Fibroblast of skin of right quadriceps (primary cell): ENCODE data around the gene DLG1.
"Not testable (repeated sequence)": the region's sequence is repeated elsewhere in the genome, so short reads cannot be mapped to it uniquely, and the experiment has no call there.

ENCODE experiments used
- DNase-seq: peaks from one replicate; pipeline ENCODE4 v3.0.0-alpha.2; 2013

DLG1 gene

GRCh38 chr3:197205265-197205664 lies 93.1 kb downstream of the DLG1 start:
- no peak for DNase-seq

- no peak for DNase-seq
Observed at GRCh38 chr3:197204736-197205135, 93.7 kb downstream of the DLG1 start.

- DNase-seq = no peak
Observed at GRCh38 chr3:197203714-197204146, 94.7 kb downstream of the DLG1 start.

GRCh38 chr3:197202694-197203093 lies 95.7 kb downstream of the DLG1 start:
- DNase-seq = no peak

GRCh38 chr3:197201791-197202452 lies 96.5 kb downstream of the DLG1 start:
- no peak for DNase-seq

- DNase-seq = not testable (repeated sequence)
Observed at GRCh38 chr3:197200856-197201255, 97.6 kb downstream of the DLG1 start.

- no peak for DNase-seq
Observed at GRCh38 chr3:197197334-197197733, 101.1 kb downstream of the DLG1 start.

GRCh38 chr3:197196192-197196591 lies 102.2 kb downstream of the DLG1 start:
- DNase-seq = no peak

- no peak for DNase-seq
Observed at GRCh38 chr3:197195326-197195725, 103.1 kb downstream of the DLG1 start.

- not testable (repeated sequence) for DNase-seq
Observed at GRCh38 chr3:197193759-197194158, 104.7 kb downstream of the DLG1 start.

GRCh38 chr3:197191897-197192296 lies 106.5 kb downstream of the DLG1 start:
- DNase-seq = no peak

- no peak for DNase-seq
Observed at GRCh38 chr3:197189623-197190022, 108.8 kb downstream of the DLG1 start.

- no peak for DNase-seq
Observed at GRCh38 chr3:197188963-197189362, 109.4 kb downstream of the DLG1 start.

GRCh38 chr3:197186887-197187588 lies 111.4 kb downstream of the DLG1 start:
- DNase-seq = peak; percentile 60

GRCh38 chr3:197183582-197183981 lies 114.8 kb downstream of the DLG1 start:
- DNase-seq = no peak

- peak; percentile 75 for DNase-seq
Observed at GRCh38 chr3:197181741-197182140, 116.7 kb downstream of the DLG1 start.

GRCh38 chr3:197178998-197179397 lies 119.4 kb downstream of the DLG1 start:
- DNase-seq = no peak

- DNase-seq = no peak
Observed at GRCh38 chr3:197175503-197175902, 122.9 kb downstream of the DLG1 start.

- no peak for DNase-seq
Observed at GRCh38 chr3:197174927-197175326, 123.5 kb downstream of the DLG1 start.

GRCh38 chr3:197173620-197174019 lies 124.8 kb downstream of the DLG1 start:
- DNase-seq = no peak

GRCh38 chr3:197171481-197172067 lies 126.8 kb downstream of the DLG1 start:
- DNase-seq = peak; percentile 37

GRCh38 chr3:197169028-197169427 lies 129.4 kb downstream of the DLG1 start:
- no peak for DNase-seq

GRCh38 chr3:197168606-197169005 lies 129.8 kb downstream of the DLG1 start:
- peak; percentile 57 for DNase-seq

- DNase-seq = no peak
Observed at GRCh38 chr3:197168063-197168462, 130.3 kb downstream of the DLG1 start.
